Fibroblast of mammary gland (primary cell): ENCODE results near the gene RBM17.

ENCODE experiments used
- DNase-seq: peaks from one replicate; pipeline ENCODE4 v3.0.0-alpha.2; 2010; ENCODE audit warnings: low read depth
- H3K4me3 ChIP-seq: 2 replicates; pipeline ENCODE4 v1.5.1; 2011; ENCODE audit warnings: low read depth, mild to moderate bottlenecking, low read length, moderate library complexity; ENCODE audit not compliant: control insufficient read depth
- TF ChIP-seq, protein P1 (sequence below): conservative IDR thresholded peaks from 2 replicates; pipeline ENCODE4 v1.5.1; 2011; ENCODE audit warnings: low read depth, low read length, inconsistent platforms; ENCODE audit not compliant: control insufficient read depth, insufficient read depth

Gene RBM17

DNA sequence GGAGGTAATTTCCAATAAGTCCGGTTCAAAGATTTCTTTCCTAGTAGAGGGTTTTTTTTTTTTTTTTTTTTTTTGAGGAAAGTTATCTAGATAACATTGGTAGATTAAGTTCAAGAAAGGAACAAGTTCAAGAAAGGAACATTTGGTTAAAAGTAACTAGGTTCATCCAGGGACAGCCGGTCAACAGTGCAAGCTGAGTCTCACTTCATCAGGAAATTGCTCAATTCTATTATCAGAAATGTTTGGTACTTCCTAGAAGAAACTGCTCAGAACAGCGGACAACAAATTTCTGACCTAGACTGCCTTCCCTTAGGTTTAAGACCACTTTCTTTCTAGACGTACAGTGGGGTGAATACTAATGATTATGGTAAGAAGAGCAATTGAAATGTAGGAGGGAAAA lies 23.0 kb upstream of the RBM17 start:
- DNase-seq: peak; percentile 30
- TF ChIP-seq, protein P1, sequence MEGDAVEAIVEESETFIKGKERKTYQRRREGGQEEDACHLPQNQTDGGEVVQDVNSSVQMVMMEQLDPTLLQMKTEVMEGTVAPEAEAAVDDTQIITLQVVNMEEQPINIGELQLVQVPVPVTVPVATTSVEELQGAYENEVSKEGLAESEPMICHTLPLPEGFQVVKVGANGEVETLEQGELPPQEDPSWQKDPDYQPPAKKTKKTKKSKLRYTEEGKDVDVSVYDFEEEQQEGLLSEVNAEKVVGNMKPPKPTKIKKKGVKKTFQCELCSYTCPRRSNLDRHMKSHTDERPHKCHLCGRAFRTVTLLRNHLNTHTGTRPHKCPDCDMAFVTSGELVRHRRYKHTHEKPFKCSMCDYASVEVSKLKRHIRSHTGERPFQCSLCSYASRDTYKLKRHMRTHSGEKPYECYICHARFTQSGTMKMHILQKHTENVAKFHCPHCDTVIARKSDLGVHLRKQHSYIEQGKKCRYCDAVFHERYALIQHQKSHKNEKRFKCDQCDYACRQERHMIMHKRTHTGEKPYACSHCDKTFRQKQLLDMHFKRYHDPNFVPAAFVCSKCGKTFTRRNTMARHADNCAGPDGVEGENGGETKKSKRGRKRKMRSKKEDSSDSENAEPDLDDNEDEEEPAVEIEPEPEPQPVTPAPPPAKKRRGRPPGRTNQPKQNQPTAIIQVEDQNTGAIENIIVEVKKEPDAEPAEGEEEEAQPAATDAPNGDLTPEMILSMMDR: no peak
- H3K4me3 ChIP-seq: no peak overlapping the region

DNA sequence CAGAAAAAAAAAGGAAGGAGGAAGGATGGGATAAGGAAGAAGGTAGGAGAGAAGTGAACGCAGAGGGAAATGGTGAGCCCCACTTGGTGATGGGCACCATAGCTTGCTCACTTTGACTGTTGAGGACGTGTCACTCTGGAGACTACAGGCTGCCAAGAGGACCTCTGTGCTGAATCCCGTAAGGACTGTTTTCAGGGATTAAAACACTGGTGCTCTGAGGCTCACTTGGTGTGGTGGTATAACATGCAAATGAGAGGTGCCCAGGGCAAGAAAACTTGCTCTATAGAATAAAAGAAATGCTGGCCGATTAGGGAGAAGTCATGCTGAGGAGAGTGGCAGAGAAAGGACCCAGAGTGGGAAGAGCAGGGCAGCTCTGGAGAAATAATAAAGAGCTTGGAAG lies 21.4 kb upstream of the RBM17 start:
- no peak for DNase-seq
- TF ChIP-seq, protein P1: no peak

DNA sequence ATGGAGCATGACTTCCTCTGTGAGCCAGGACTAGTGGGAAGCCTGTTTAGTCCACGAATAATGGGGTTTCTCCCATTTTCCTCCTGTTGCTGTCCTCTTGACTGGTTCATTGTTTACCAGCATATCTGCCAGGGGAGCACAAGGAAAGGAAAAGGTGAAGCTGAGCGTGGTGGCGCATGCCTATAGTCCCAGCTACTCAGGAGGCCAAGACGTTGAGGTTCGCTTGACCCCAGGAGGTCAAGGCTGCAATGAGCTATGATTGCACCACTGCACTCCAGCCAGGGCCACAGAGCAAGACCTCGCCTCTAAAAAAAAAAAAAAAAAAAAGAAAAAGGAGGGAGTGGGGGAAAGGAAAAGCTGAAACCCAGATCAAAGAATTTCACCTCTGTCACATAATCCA lies 20.8 kb upstream of the RBM17 start:
- no peak overlapping the region for H3K4me3 ChIP-seq
- TF ChIP-seq, protein P1: no peak

More for the DNA sequence above, 21.4 kb upstream of the RBM17 start:
- no peak overlapping the region for H3K4me3 ChIP-seq

DNA sequence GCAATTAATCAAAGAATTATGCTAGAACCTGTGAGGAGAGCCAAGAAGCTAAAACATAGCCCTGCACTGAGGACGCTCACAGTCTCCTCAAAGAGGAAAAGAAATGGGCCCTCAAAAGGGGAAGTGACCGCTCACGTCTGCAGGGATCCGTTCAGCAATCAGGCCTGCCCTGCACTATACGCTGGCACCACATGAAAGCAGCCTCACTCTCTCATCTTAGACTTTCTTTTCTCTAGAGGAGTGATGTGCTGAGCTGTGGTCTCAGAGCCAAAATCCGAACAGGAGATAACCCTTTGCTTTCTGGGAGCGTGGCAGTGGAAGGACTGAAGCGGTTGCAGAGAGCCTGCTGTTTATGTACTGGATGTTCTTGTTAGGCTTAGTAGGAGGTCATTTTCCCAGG lies 20.4 kb upstream of the RBM17 start:
- DNase-seq: no peak
- no peak overlapping the region for H3K4me3 ChIP-seq

More for the DNA sequence above, 20.8 kb upstream of the RBM17 start:
- no peak for DNase-seq

DNA sequence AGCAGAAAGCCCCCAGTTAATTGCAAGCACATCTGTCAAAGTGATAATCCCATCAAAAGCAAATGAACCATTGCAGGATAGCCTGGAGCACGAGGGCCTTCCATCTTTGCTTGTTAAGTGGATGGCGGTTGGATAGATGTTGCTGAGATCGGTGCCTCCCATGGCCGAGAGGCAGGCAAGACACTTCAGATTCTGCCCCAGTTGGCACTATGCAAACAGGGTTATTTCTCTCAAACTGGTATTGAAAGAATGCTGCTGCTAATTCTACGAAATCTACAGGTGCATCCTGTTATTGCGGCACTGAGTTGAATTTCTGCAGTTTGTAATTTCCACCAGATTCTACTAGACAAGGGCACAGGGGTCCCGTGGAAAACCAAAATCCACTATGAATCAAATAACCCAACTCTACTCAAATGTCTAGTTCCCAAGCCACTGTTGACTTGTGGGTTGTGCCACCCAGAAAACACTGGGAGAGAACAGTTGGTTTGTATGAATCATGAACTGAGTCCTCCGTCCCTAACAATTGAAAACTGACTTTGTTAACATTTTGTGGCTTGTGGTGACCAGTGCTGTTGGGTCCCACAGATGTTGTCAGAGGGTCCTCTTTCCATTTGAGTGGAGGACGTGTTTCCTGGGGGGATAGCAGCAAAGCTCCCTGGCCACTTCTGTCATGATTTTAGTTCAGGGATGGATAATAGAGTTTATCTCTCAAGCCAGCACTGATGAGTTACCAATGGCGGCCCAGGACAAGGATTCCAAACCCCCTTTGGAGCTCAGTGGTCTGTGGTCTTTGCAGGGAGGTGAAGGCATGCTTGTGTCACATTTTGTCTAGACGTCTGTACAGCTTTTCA lies 19.5 kb upstream of the RBM17 start:
- no peak for DNase-seq
- TF ChIP-seq, protein P1: no peak

More for the DNA sequence above, 20.4 kb upstream of the RBM17 start:
- TF ChIP-seq, protein P1: no peak

DNA sequence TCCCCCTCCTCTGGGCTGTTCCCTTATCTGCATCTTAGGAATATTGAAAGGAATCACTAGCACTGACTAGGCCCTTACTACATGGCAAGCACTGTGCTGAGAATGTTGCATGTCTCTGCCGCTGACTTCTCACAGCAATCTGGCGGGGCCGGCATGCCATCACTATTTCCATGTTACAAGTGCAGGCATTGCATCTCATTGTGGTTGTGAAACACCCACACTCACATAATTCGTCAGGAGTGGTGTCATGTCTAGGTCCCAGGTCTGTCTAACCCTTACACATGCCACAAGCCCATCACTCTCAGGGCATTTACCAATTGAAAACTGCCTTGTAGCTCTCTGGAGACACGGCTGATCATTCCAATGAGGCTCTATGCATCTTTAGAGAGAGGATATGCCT lies 18.2 kb upstream of the RBM17 start:
- H3K4me3 ChIP-seq: no peak overlapping the region
- TF ChIP-seq, protein P1: no peak
- no peak for DNase-seq

More for the DNA sequence above, 19.5 kb upstream of the RBM17 start:
- no peak overlapping the region for H3K4me3 ChIP-seq
